Uterus (tissue), 2 donors: ENCODE results near the gene TIRAP.

Experiments
- CTCF ChIP-seq, 4 experiments: fragments of 200-600 bp in 2 of 4; fragments of 450-650 bp in 2 of 4; sonication (generic) in 2 of 4; IDR thresholded peaks; one replicate each; pipeline ENCODE4 v1.5.1; 2016 to 2019; ENCODE audit warnings: antibody characterized with exemption in 4 of 4, mild to moderate bottlenecking in 2 of 4, moderate library complexity in 1 of 4
- POLR2A ChIP-seq, 2 donors: fragments of 450-650 bp; IDR thresholded peaks; one replicate each; pipeline ENCODE4 v1.6.1; 2016; ENCODE audit warnings: antibody characterized with exemption in 2 of 2, mild to moderate bottlenecking in 1 of 2, moderate library complexity in 1 of 2

GRCh38 chr11:126328001-126328390 is 45.1 kb downstream of the TIRAP start:
- TF ChIP-seq POLR2A (IDR thresholded peaks at IDR 0.05) (no peak), CTCF (IDR thresholded peaks at IDR 0.05) (no peak)
